HG02970 (cell line): Measurements from ENCODE around the gene RNPC3.

Source experiments
- ATAC-seq: cut with Tn5 transposase; IDR thresholded peaks from one replicate; pipeline ENCODE4 v1.9.1; 2021; ENCODE audit warnings: mild to moderate bottlenecking, moderate library complexity, moderate number of reproducible peaks; ENCODE audit not compliant: unreplicated experiment, low FRiP score

RNPC3 gene

GRCh38 chr1:103525607-103526507 is at the start of gene RNPC3:
TSS of gene RNPC3 (plus strand) at chr1:103525699. CDS start at chr1:103526071, 372 bp downstream.
- ATAC-seq: peak; percentile 82

GRCh38 chr1:103477101-103477500 is 48.4 kb upstream of the RNPC3 start:
- ATAC-seq: no peak

GRCh38 chr1:103489935-103490334 is 35.6 kb upstream of the RNPC3 start:
- no peak for ATAC-seq

- no peak for ATAC-seq
Observed at GRCh38 chr1:103492003-103492625, 33.4 kb upstream of the RNPC3 start.

- ATAC-seq: no peak
Observed at GRCh38 chr1:103496014-103496635, 29.4 kb upstream of the RNPC3 start.

- ATAC-seq: no peak
Observed at GRCh38 chr1:103497404-103497803, 28.1 kb upstream of the RNPC3 start.

GRCh38 chr1:103509250-103509649 is 16.2 kb upstream of the RNPC3 start:
- ATAC-seq: no peak

GRCh38 chr1:103513711-103514110 is 11.8 kb upstream of the RNPC3 start:
- ATAC-seq: no peak

- peak; percentile 69 for ATAC-seq
Observed at GRCh38 chr1:103514920-103515503, 10.5 kb upstream of the RNPC3 start.

- no peak for ATAC-seq
Observed at GRCh38 chr1:103516283-103516682, 9.2 kb upstream of the RNPC3 start.

GRCh38 chr1:103516693-103517092 is 8.8 kb upstream of the RNPC3 start:
- ATAC-seq: no peak

- ATAC-seq: peak; percentile 76
Observed at GRCh38 chr1:103517380-103518047, 8.0 kb upstream of the RNPC3 start.

- no peak for ATAC-seq
Observed at GRCh38 chr1:103520822-103521221, 4.7 kb upstream of the RNPC3 start.

- ATAC-seq: no peak
Observed at GRCh38 chr1:103523346-103523745, 2.2 kb upstream of the RNPC3 start.

GRCh38 chr1:103525114-103525606 is 339 bp upstream of the RNPC3 start:
- peak; percentile 43 for ATAC-seq

- no peak for ATAC-seq
Observed at GRCh38 chr1:103527331-103527730, 1.8 kb downstream of the RNPC3 start.

- no peak for ATAC-seq
Observed at GRCh38 chr1:103529746-103530145, 4.2 kb downstream of the RNPC3 start.

- ATAC-seq: no peak
Observed at GRCh38 chr1:103538226-103538625, 12.7 kb downstream of the RNPC3 start.

GRCh38 chr1:103541431-103541830 is 15.9 kb downstream of the RNPC3 start:
- no peak for ATAC-seq

- no peak for ATAC-seq
Observed at GRCh38 chr1:103546496-103546895, 21.0 kb downstream of the RNPC3 start.
